K562 (cell line): ENCODE results near the gene ERMARD. TPM values are rescaled to one million over a fixed set of nuclear protein-coding genes. Genes with fewer than 3 reads are reported as not detected.

Experiments
- C11orf30 ChIP-seq: fragments of 450-650 bp; IDR thresholded peaks from 2 replicates; pipeline ENCODE4 v1.6.1; 2016; ENCODE audit warnings: low read depth, mild to moderate bottlenecking
- ETV6 ChIP-seq, 3 experiments: fragments of 150-350 bp in 1 of 3; sonication (generic) in 1 of 3; formaldehyde crosslinking in 1 of 3; IDR thresholded peaks; 2 replicates each; pipeline versions ENCODE4 v1.6.1 to v1.8.0; 2014 to 2022; ENCODE audit warnings: borderline replicate concordance in 2 of 3, low read depth in 2 of 3, antibody characterized with exemption in 1 of 3, low read length in 1 of 3, mild to moderate bottlenecking in 1 of 3, missing genetic modification reagents in 1 of 3
- FOXK1 ChIP-seq: sonication (generic); formaldehyde crosslinking; IDR thresholded peaks from 2 replicates; pipeline ENCODE4 v1.8.0; 2022; ENCODE audit warnings: missing genetic modification reagents, mild to moderate bottlenecking, borderline replicate concordance
- ZBTB7A ChIP-seq: IDR thresholded peaks from 2 replicates; pipeline ENCODE4 v1.6.1; 2011; ENCODE audit warnings: low read depth, mild to moderate bottlenecking, low read length, moderate library complexity, borderline replicate concordance; ENCODE audit not compliant: control insufficient read depth
- ZNF263 ChIP-seq: sonication (generic); formaldehyde crosslinking; IDR thresholded peaks from 2 replicates; pipeline ENCODE4 v1.8.0; 2022; ENCODE audit warnings: mild to moderate bottlenecking, missing genetic modification reagents, borderline replicate concordance
- polyA plus RNA-seq, 8 experiments: library from polyadenylated mRNA; depleted of rRNA in 4 of 8; stranded (reverse) in 5 of 8; unstranded in 3 of 8; fragments of >200 nt; fragmentation: Nextera tagmentation in 2 of 8; fragmentation: Illumina TruSeq in 1 of 8; extraction: Ambion mirVana in 2 of 8; extraction: Trizol in 1 of 8; gene quantifications; 2 replicates each; pipeline versions ENCODE4 v1.2.1 to v1.2.3, GENCODE V29; 2011 to 2014; ENCODE audit warnings: inconsistent platforms in 1 of 8, missing spikeins in 1 of 8
- total RNA-seq, 7 experiments: library from RNA; depleted of rRNA in 6 of 7; stranded (reverse); fragments of >200 nt in 6 of 7; fragmentation: Illumina TruSeq in 2 of 7; extraction: Trizol in 2 of 7; gene quantifications; 2 replicates each; pipeline versions ENCODE4 v1.2.1 to v1.2.3, GENCODE V29; 2011 to 2021; ENCODE audit warnings: low replicate concordance in 1 of 7
- TF ChIP-seq, protein P1 (sequence below), 2 experiments: fragments of 450-650 bp; IDR thresholded peaks; 2 replicates each; pipeline ENCODE4 v1.6.1; 2016
- TF ChIP-seq, protein P2 (sequence below): fragments of 250-450 bp; sonication (Bioruptor Pico); IDR thresholded peaks from 2 replicates; pipeline ENCODE4 v1.5.0; 2021; ENCODE audit warnings: mild to moderate bottlenecking, borderline replicate concordance
- TF ChIP-seq, protein P3 (sequence below): fragments of 450-650 bp; IDR thresholded peaks from 2 replicates; pipeline ENCODE4 v1.7.0; 2016; ENCODE audit warnings: borderline replicate concordance
- TF ChIP-seq, protein P4 (sequence below), 2 experiments: fragments of 450-650 bp; IDR thresholded peaks; 2 replicates each; pipeline ENCODE4 v1.6.1; 2018; ENCODE audit warnings: mild to moderate bottlenecking in 2 of 2, low read depth in 1 of 2; ENCODE audit not compliant: partially characterized antibody in 2 of 2
- TF ChIP-seq, protein P5 (sequence below), 2 experiments: fragments of 450-650 bp in 1 of 2; sonication (generic) in 1 of 2; formaldehyde crosslinking; conservative IDR thresholded peaks; 2 replicates each; pipeline versions ENCODE4 v1.4.0 to v1.8.1; 2020 to 2022; ENCODE audit warnings: mild to moderate bottlenecking in 1 of 2, missing genetic modification reagents in 1 of 2
- TF ChIP-seq, protein P6 (sequence below): fragments of 250-450 bp; sonication (Bioruptor Pico); IDR thresholded peaks from 2 replicates; pipeline ENCODE4 v1.5.1; 2021; ENCODE audit warnings: mild to moderate bottlenecking

ERMARD gene
- total and polyA plus RNA-seq, 9 of the 15 experiments (the other 6 are each of a cell fraction or from before 2014, with no cell fraction given), result 14.5 to 68.6 (median 27.7) TPM

DNA sequence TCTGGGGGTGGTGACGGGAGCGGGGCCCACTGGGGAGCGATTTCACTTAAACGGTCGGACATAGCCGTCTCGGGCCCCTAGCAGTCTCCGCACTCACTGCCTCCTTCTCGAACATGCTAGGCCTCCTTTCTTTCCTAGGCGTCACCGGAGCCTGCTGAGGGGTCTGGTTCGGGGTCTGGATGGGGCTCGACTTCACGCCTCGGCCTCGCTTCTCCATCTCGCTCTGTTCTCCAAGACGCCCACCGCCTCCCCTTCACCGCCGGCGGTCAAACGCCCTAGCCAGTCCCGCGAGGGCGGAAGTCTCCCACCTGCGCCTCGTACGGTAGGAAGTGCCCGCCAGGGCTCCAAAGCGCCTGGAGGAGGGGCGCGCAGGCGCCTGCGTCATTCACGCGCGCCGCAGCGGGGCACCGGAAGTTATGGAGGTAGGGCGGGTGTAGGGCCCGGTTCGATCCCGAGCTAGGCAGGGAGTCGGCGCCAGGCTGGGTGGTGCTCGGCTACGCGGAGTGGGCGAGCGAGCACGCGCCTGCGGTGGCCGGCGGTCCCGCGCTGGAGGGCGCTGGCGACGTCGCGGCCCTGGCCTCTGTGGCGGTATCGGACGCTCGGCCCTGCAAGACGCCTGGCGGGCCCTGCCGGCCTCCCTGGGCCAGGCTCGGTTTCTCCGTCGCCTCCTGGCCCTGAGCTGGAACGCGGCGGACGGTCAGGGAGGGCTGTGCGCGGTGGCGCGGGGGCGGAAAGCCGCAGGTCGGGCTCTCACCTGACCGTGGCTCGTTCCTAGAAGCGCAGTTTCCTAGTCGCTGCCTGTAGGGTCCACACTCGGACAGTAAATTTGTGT is at the start of gene ERMARD, which contains the start of gene DYNLT2 (continued):
- TF ChIP-seq, protein P1, sequence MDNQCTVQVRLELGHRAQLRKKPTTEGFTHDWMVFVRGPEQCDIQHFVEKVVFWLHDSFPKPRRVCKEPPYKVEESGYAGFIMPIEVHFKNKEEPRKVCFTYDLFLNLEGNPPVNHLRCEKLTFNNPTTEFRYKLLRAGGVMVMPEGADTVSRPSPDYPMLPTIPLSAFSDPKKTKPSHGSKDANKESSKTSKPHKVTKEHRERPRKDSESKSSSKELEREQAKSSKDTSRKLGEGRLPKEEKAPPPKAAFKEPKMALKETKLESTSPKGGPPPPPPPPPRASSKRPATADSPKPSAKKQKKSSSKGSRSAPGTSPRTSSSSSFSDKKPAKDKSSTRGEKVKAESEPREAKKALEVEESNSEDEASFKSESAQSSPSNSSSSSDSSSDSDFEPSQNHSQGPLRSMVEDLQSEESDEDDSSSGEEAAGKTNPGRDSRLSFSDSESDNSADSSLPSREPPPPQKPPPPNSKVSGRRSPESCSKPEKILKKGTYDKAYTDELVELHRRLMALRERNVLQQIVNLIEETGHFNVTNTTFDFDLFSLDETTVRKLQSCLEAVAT (IDR thresholded peaks at IDR 0.05), result peak; percentile 72 to 93; a peak in 2 of 4 replicates
- TF ChIP-seq, protein P2, sequence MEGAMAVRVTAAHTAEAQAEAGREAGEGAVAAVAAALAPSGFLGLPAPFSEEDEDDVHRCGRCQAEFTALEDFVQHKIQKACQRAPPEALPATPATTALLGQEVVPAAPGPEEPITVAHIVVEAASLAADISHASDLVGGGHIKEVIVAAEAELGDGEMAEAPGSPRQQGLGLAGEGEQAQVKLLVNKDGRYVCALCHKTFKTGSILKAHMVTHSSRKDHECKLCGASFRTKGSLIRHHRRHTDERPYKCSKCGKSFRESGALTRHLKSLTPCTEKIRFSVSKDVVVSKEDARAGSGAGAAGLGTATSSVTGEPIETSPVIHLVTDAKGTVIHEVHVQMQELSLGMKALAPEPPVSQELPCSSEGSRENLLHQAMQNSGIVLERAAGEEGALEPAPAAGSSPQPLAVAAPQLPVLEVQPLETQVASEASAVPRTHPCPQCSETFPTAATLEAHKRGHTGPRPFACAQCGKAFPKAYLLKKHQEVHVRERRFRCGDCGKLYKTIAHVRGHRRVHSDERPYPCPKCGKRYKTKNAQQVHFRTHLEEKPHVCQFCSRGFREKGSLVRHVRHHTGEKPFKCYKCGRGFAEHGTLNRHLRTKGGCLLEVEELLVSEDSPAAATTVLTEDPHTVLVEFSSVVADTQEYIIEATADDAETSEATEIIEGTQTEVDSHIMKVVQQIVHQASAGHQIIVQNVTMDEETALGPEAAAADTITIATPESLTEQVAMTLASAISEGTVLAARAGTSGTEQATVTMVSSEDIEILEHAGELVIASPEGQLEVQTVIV (CRISPR knock-in tag), result no peak
- peak; percentile 89 for TF ChIP-seq ZBTB7A
- TF ChIP-seq, protein P3, sequence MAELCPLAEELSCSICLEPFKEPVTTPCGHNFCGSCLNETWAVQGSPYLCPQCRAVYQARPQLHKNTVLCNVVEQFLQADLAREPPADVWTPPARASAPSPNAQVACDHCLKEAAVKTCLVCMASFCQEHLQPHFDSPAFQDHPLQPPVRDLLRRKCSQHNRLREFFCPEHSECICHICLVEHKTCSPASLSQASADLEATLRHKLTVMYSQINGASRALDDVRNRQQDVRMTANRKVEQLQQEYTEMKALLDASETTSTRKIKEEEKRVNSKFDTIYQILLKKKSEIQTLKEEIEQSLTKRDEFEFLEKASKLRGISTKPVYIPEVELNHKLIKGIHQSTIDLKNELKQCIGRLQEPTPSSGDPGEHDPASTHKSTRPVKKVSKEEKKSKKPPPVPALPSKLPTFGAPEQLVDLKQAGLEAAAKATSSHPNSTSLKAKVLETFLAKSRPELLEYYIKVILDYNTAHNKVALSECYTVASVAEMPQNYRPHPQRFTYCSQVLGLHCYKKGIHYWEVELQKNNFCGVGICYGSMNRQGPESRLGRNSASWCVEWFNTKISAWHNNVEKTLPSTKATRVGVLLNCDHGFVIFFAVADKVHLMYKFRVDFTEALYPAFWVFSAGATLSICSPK, result no peak
- peak; percentile 48 to 78; a peak in 1 of 4 replicates for TF ChIP-seq ETV6 (IDR thresholded peaks at IDR 0.05; ENCODE audit: borderline replicate concordance in 1 of 2, low read depth in 2 of 2, low read length in 1 of 2)
- peak; percentile 65 for TF ChIP-seq ETV6 (CRISPR knock-in tag; IDR thresholded peaks at IDR 0.05; ENCODE audit: borderline replicate concordance)
- TF ChIP-seq, protein P4, sequence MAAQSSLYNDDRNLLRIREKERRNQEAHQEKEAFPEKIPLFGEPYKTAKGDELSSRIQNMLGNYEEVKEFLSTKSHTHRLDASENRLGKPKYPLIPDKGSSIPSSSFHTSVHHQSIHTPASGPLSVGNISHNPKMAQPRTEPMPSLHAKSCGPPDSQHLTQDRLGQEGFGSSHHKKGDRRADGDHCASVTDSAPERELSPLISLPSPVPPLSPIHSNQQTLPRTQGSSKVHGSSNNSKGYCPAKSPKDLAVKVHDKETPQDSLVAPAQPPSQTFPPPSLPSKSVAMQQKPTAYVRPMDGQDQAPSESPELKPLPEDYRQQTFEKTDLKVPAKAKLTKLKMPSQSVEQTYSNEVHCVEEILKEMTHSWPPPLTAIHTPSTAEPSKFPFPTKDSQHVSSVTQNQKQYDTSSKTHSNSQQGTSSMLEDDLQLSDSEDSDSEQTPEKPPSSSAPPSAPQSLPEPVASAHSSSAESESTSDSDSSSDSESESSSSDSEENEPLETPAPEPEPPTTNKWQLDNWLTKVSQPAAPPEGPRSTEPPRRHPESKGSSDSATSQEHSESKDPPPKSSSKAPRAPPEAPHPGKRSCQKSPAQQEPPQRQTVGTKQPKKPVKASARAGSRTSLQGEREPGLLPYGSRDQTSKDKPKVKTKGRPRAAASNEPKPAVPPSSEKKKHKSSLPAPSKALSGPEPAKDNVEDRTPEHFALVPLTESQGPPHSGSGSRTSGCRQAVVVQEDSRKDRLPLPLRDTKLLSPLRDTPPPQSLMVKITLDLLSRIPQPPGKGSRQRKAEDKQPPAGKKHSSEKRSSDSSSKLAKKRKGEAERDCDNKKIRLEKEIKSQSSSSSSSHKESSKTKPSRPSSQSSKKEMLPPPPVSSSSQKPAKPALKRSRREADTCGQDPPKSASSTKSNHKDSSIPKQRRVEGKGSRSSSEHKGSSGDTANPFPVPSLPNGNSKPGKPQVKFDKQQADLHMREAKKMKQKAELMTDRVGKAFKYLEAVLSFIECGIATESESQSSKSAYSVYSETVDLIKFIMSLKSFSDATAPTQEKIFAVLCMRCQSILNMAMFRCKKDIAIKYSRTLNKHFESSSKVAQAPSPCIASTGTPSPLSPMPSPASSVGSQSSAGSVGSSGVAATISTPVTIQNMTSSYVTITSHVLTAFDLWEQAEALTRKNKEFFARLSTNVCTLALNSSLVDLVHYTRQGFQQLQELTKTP (IDR thresholded peaks at IDR 0.05; ENCODE audit: low read depth in 1 of 2, partially characterized antibody in 2 of 2), result peak in 1 of 2 experiments; percentile 81
- peak; percentile 91; the same call in 1 of the 2 replicates for TF ChIP-seq FOXK1 (CRISPR knock-in tag)
- peak; percentile 96 for TF ChIP-seq C11orf30
- TF ChIP-seq, protein P5, sequence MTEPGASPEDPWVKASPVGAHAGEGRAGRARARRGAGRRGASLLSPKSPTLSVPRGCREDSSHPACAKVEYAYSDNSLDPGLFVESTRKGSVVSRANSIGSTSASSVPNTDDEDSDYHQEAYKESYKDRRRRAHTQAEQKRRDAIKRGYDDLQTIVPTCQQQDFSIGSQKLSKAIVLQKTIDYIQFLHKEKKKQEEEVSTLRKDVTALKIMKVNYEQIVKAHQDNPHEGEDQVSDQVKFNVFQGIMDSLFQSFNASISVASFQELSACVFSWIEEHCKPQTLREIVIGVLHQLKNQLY (CRISPR knock-in tag; conservative IDR thresholded peaks at IDR 0.05), result 0 out of 4 replicates have a peak, but pooled peaks of 1 of the 2 experiments have one; percentile 63
- TF ChIP-seq, protein P6, sequence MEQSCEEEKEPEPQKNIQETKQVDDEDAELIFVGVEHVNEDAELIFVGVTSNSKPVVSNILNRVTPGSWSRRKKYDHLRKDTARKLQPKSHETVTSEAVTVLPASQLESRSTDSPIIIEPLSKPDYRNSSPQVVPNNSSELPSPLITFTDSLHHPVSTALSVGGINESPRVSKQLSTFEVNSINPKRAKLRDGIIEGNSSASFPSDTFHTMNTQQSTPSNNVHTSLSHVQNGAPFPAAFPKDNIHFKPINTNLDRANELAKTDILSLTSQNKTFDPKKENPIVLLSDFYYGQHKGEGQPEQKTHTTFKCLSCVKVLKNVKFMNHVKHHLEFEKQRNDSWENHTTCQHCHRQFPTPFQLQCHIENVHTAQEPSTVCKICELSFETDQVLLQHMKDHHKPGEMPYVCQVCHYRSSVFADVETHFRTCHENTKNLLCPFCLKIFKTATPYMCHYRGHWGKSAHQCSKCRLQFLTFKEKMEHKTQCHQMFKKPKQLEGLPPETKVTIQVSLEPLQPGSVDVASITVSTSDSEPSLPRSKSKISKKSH (CRISPR knock-in tag), result no peak
- TF ChIP-seq ZNF263 (CRISPR knock-in tag), result peak; percentile 70; the same call in 1 of the 2 replicates
